HUDEP-2 (cell line): ENCODE results near the gene EXOC4.
A peak's percentile ranks its signal among the peaks of the same experiment; 100 is the strongest.

ENCODE experiments used
- DNase-seq, 76 experiments: peaks; one replicate each; lab custom pipeline; 2025; ENCODE audit not compliant: unreplicated experiment in 76 of 76; lab: John Stamatoyannopoulos, UW

Gene EXOC4

GRCh38 chr7:133727476-133728214, 474.8 kb downstream of the EXOC4 start:
- DNase-seq = no peak

GRCh38 chr7:133730360-133730759, 477.5 kb downstream of the EXOC4 start:
- no peak for DNase-seq

- DNase-seq = no peak
Measured at GRCh38 chr7:133733401-133733800, 480.5 kb downstream of the EXOC4 start.

- no peak for DNase-seq
Measured at GRCh38 chr7:133735222-133735621, 482.3 kb downstream of the EXOC4 start.

- no peak for DNase-seq
Measured at GRCh38 chr7:133739817-133740216, 486.9 kb downstream of the EXOC4 start.

GRCh38 chr7:133741078-133741477, 488.2 kb downstream of the EXOC4 start:
- no peak for DNase-seq

GRCh38 chr7:133741703-133742102, 488.8 kb downstream of the EXOC4 start:
- DNase-seq = no peak

- peak in 2 of 76 experiments; percentile 0 for DNase-seq
Measured at GRCh38 chr7:133742709-133743538, 490.0 kb downstream of the EXOC4 start.

GRCh38 chr7:133744451-133744850, 491.6 kb downstream of the EXOC4 start:
- DNase-seq = no peak

- DNase-seq = no peak
Measured at GRCh38 chr7:133746305-133746704, 493.4 kb downstream of the EXOC4 start.

- no peak for DNase-seq
Measured at GRCh38 chr7:133746847-133747246, 494.0 kb downstream of the EXOC4 start.

- DNase-seq = no peak
Measured at GRCh38 chr7:133748443-133749407, 495.8 kb downstream of the EXOC4 start.

GRCh38 chr7:133750287-133750686, 497.4 kb downstream of the EXOC4 start:
- no peak for DNase-seq

- DNase-seq = no peak
Measured at GRCh38 chr7:133751079-133751478, 498.2 kb downstream of the EXOC4 start.

- no peak for DNase-seq
Measured at GRCh38 chr7:133753513-133753912, 500.6 kb downstream of the EXOC4 start.

- no peak for DNase-seq
Measured at GRCh38 chr7:133754708-133755107, 501.8 kb downstream of the EXOC4 start.

GRCh38 chr7:133755901-133756300, 503.0 kb downstream of the EXOC4 start:
- DNase-seq = no peak

GRCh38 chr7:133761443-133761842, 508.6 kb downstream of the EXOC4 start:
- DNase-seq = no peak

GRCh38 chr7:133763076-133763640, 510.3 kb downstream of the EXOC4 start:
- no peak for DNase-seq

- DNase-seq = no peak
Measured at GRCh38 chr7:133769668-133770067, 516.8 kb downstream of the EXOC4 start.
